HG02678 (cell line): ENCODE results near the gene SLC16A1.
"Not testable (repeated sequence)": the region's sequence is repeated elsewhere in the genome, so short reads cannot be mapped to it uniquely, and the experiment has no call there.

Experiments used
- ATAC-seq: cut with Tn5 transposase; IDR thresholded peaks from one replicate; pipeline ENCODE4 v1.9.1; 2021; ENCODE audit warnings: mild to moderate bottlenecking, moderate library complexity; ENCODE audit not compliant: unreplicated experiment

SLC16A1 gene

GRCh38 chr1:112927462-112927990 is 28.5 kb downstream of the SLC16A1 start:
- no peak for ATAC-seq

GRCh38 chr1:112926858-112927257 is 29.1 kb downstream of the SLC16A1 start:
- no peak for ATAC-seq

GRCh38 chr1:112925015-112925414 is 31.0 kb downstream of the SLC16A1 start:
- no peak for ATAC-seq

- no peak for ATAC-seq
Measured at GRCh38 chr1:112923959-112924349, 32.0 kb downstream of the SLC16A1 start.

- no peak for ATAC-seq
Measured at GRCh38 chr1:112923234-112923958, 32.6 kb downstream of the SLC16A1 start.

- no peak for ATAC-seq
Measured at GRCh38 chr1:112911506-112912220, 44.3 kb downstream of the SLC16A1 start.

GRCh38 chr1:112909847-112910246 is 46.1 kb downstream of the SLC16A1 start:
- no peak for ATAC-seq

- no peak for ATAC-seq
Measured at GRCh38 chr1:112906150-112906698, 49.8 kb downstream of the SLC16A1 start.

- no peak for ATAC-seq
Measured at GRCh38 chr1:112905395-112906149, 50.4 kb downstream of the SLC16A1 start.

- no peak for ATAC-seq
Measured at GRCh38 chr1:112904831-112905261, 51.1 kb downstream of the SLC16A1 start.

- ATAC-seq: no peak
Measured at GRCh38 chr1:112904071-112904830, 51.7 kb downstream of the SLC16A1 start.

- no peak for ATAC-seq
Measured at GRCh38 chr1:112902221-112902620, 53.8 kb downstream of the SLC16A1 start.

GRCh38 chr1:112901387-112901786 is 54.6 kb downstream of the SLC16A1 start:
- ATAC-seq: no peak

- no peak for ATAC-seq
Measured at GRCh38 chr1:112896783-112897182, 59.2 kb downstream of the SLC16A1 start.

- no peak for ATAC-seq
Measured at GRCh38 chr1:112894561-112895011, 61.4 kb downstream of the SLC16A1 start.

GRCh38 chr1:112894010-112894292 is 62.0 kb downstream of the SLC16A1 start:
- ATAC-seq: no peak

- ATAC-seq: no peak
Measured at GRCh38 chr1:112893288-112894009, 62.5 kb downstream of the SLC16A1 start.

- not testable (repeated sequence) for ATAC-seq
Measured at GRCh38 chr1:112889906-112890305, 66.1 kb downstream of the SLC16A1 start.

- no peak for ATAC-seq
Measured at GRCh38 chr1:112889052-112889768, 66.8 kb downstream of the SLC16A1 start.
